ENCODE data around the gene BTBD16. TPM values are rescaled to one million over a fixed set of nuclear protein-coding genes. Genes with fewer than 3 reads are reported as not detected.

The BTBD16 gene
- polyA plus RNA-seq, 3 donors, result not detected

GRCh38 chr10:122269059-122269687 lies 1.9 kb upstream of the BTBD16 start:
- no peak for TF ChIP-seq CTCF (IDR thresholded peaks at IDR 0.05)
- Mint-ChIP-seq H3K4me3 (no peak overlapping the region), H3K36me3 (no peaks in the 10 kb centered on the region), H3K4me1 (no peaks in the 10 kb centered on the region), H3K27ac (peak overlapping the region in 1 of 7 donors; percentile 77), H3K9me3 (no peaks in the 10 kb centered on the region), H3K27me3 (ENCODE audit: low read depth in 3 of 3) (peaks cover 3 to 5% (median 4%) of the 10 kb centered on the region in 3 donors)
- H3K4me3 ChIP-seq (replicated peaks in 1 of 3; ENCODE audit: low read depth in 2 of 3, low read length in 3 of 3), result no peak overlapping the region
- DNase-seq, result no peak
- no peaks in the 10 kb centered on the region for H3K36me3 ChIP-seq (replicated peaks in 1 of 2; ENCODE audit: control insufficient read depth in 1 of 2, insufficient read depth in 2 of 2, low read length in 2 of 2)
- no peak overlapping the region for H3K9ac ChIP-seq (ENCODE audit: insufficient read depth, low read length, poor library complexity, severe bottlenecking)
- no peaks in the 10 kb centered on the region for H3K79me2 ChIP-seq (ENCODE audit: insufficient read depth, low read length)
- intact Hi-C loops (cut with micrococcal nuclease), result no loop called here
- H3K27ac ChIP-seq (ENCODE audit: low read depth in 1 of 2, low read length in 2 of 2), result no peak overlapping the region
- no peaks in the 10 kb centered on the region for H4K20me1 ChIP-seq (ENCODE audit: insufficient read depth, low read length)
- H3K4me2 ChIP-seq (replicated peaks; ENCODE audit: extremely low read depth, low read length, poor library complexity, severe bottlenecking), result no peak overlapping the region
- WGBS (ENCODE audit: insufficient coverage), result 75% methylated on average over 7 of the region's 10 CpGs
- H3K27me3 ChIP-seq (ENCODE audit: control insufficient read depth in 2 of 2, insufficient read depth in 2 of 2, low read length in 2 of 2), result no peaks in the 10 kb centered on the region
- no peaks in the 10 kb centered on the region for H3K4me1 ChIP-seq (ENCODE audit: control insufficient read depth in 1 of 2, insufficient read depth in 2 of 2, low read length in 2 of 2)
- H2AFZ ChIP-seq (ENCODE audit: insufficient read depth, low read depth, low read length, poor library complexity, severe bottlenecking), result no peak overlapping the region
- H3K9me3 ChIP-seq (replicated peaks in 1 of 2; ENCODE audit: control insufficient read depth in 1 of 2, insufficient read depth in 1 of 2, low read length in 2 of 2), result no peaks in the 10 kb centered on the region

GRCh38 chr10:122273966-122274545 lies 3.0 kb downstream of the BTBD16 start:
- Histone ChIP-seq H2AFZ (ENCODE audit: insufficient read depth, low read depth, low read length, poor library complexity, severe bottlenecking) (no peak overlapping the region), H3K4me1 (ENCODE audit: control insufficient read depth in 1 of 2, insufficient read depth in 2 of 2, low read length in 2 of 2) (no peaks in the 10 kb centered on the region), H3K27me3 (ENCODE audit: control insufficient read depth in 2 of 2, insufficient read depth in 2 of 2, low read length in 2 of 2) (no peaks in the 10 kb centered on the region), H3K9me3 (replicated peaks in 1 of 2; ENCODE audit: control insufficient read depth in 1 of 2, insufficient read depth in 1 of 2, low read length in 2 of 2) (no peaks in the 10 kb centered on the region), H3K4me2 (replicated peaks; ENCODE audit: extremely low read depth, low read length, poor library complexity, severe bottlenecking) (no peak overlapping the region), H4K20me1 (ENCODE audit: insufficient read depth, low read length) (no peaks in the 10 kb centered on the region), H3K79me2 (ENCODE audit: insufficient read depth, low read length) (no peaks in the 10 kb centered on the region), H3K27ac (ENCODE audit: low read depth in 1 of 2, low read length in 2 of 2) (no peak overlapping the region), H3K4me3 (replicated peaks in 1 of 3; ENCODE audit: low read depth in 2 of 3, low read length in 3 of 3) (no peak overlapping the region), H3K9ac (ENCODE audit: insufficient read depth, low read length, poor library complexity, severe bottlenecking) (no peak overlapping the region), H3K36me3 (replicated peaks in 1 of 2; ENCODE audit: control insufficient read depth in 1 of 2, insufficient read depth in 2 of 2, low read length in 2 of 2) (no peaks in the 10 kb centered on the region)
- no peaks in the 10 kb centered on the region for H3K4me1 Mint-ChIP-seq
- WGBS (ENCODE audit: insufficient coverage), result 96% methylated on average over 4 of the region's 10 CpGs
- DNase-seq, result no peak
- intact Hi-C loops (cut with micrococcal nuclease), result no loop called here
- no peak for TF ChIP-seq CTCF (IDR thresholded peaks at IDR 0.05)
- H3K27ac Mint-ChIP-seq, result no peak overlapping the region
- no peaks in the 10 kb centered on the region for H3K36me3 Mint-ChIP-seq
- peaks cover 3 to 5% (median 5%) of the 10 kb centered on the region in 3 donors for H3K27me3 Mint-ChIP-seq (ENCODE audit: low read depth in 3 of 3)
- no peak overlapping the region for H3K4me3 Mint-ChIP-seq
- H3K9me3 Mint-ChIP-seq, result peaks cover 0 to 3% (median 0%) of the 10 kb centered on the region in 7 donors
